ENCODE results near the gene B4GALT1.
A peak's percentile ranks its signal among the peaks of the same experiment; 100 is the strongest.
"Not testable (repeated sequence)": the region's sequence is repeated elsewhere in the genome, so short reads cannot be mapped to it uniquely, and the experiment has no call there.

Gene B4GALT1

DNA sequence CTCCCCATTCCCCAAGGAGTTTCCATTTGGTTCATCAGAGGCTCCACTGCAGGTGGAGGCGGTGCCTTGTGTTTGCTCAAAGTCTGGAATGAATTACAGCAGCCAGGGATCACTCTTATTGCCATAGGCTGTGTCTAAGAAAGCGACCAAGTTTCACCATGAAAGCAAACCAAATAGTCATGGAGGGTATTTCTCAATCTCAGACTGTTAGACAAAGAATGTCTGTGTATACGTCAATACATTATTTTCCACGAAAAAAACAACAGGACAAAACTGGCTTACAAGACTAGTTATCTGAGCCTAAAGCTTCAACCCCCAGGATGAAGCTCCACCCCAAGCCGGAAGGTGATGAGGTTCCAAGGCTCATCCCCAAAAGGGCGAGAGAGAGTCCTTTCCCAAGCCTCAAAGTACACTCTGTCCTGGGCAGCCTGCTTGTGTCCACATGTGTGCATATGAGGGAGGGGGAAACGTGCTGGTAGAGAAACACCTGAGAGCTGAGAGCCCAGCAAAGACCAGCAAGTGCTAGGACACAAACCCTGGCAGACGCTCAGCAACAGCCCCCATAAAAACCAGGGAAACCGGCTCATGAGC is 4.3 kb downstream of the B4GALT1 start:
- no peak for DNase-seq (ENCODE audit: low read depth in 2 of 2)

DNA sequence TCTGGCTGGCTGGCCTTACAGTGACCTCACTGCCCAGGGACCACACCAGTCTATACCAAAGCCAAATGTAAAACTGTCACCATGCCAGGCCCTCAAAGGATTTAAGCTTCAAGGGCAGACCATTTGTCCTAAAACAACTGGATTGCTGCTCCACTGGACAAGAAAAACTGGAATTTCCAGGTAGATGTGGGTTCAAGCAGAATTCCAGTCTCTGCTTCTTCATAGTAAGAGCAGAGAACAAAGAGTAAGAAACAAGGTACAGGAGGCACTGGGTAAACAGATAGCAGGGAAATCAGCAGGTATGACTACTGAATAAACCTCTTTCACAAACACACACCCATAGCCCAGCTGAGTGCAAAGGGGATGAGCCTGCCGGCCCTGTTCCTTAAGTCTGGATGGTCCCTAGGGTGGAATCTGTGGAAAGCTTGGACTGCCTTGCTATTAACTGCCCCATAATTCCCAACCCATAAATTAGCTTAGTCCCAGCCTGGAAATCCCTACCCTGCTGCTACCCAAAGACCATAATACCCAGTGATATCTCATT is 5.5 kb downstream of the B4GALT1 start:
- DNase-seq (ENCODE audit: low read depth in 2 of 2) = no peak

DNA sequence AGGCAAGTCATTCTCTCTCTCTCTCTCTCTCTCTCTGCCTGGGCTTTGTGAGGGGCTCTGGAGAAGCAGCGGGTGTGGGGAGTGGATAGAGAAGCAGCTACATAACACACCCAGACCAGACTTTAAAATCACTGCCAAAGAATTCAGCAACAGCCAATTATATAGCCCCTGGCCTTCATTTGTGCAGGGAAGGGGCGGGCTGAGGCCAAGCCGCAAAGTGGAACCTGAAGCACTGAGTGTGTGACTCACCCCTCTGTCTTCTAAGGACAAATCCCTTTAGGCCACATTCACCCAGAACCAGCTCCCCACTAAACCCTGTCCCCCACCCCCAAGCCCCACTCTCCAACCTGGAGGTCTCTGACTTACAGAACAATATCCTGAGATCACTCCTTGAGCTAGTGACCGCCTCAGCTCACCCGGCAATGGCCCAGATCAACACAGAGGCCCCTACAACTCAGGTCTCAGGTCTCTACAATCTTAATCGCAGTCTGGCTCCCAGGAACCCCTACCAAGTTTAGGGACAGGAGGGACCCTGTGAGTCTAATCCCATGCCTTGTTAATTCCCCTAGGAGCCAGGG is 6.0 kb downstream of the B4GALT1 start:
- no peak for DNase-seq (ENCODE audit: low read depth in 2 of 2)

- DNase-seq (ENCODE audit: low read depth in 2 of 2) = not testable (repeated sequence)
Observed at GRCh38 chr9:33160446-33160845, 6.7 kb downstream of the B4GALT1 start.

DNA sequence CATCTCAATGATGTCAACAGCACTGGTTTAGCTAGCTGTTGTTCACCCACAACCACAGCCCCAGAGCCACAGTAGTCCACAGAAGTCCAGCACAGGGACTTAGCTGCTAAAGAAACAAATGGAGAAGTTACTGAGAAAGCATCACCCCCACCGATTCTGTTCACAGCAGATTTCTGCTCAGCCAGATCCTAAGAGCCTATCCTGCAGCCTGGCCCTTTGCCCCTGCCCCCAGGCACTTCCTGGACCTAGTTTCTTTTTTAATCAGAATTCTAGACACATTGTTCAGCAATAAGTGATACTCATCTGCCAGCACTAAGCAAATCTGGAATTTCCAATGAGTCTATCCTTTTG is 7.4 kb downstream of the B4GALT1 start:
- DNase-seq (ENCODE audit: low read depth in 2 of 2) = peak in 1 of 2 donors; percentile 37

DNA sequence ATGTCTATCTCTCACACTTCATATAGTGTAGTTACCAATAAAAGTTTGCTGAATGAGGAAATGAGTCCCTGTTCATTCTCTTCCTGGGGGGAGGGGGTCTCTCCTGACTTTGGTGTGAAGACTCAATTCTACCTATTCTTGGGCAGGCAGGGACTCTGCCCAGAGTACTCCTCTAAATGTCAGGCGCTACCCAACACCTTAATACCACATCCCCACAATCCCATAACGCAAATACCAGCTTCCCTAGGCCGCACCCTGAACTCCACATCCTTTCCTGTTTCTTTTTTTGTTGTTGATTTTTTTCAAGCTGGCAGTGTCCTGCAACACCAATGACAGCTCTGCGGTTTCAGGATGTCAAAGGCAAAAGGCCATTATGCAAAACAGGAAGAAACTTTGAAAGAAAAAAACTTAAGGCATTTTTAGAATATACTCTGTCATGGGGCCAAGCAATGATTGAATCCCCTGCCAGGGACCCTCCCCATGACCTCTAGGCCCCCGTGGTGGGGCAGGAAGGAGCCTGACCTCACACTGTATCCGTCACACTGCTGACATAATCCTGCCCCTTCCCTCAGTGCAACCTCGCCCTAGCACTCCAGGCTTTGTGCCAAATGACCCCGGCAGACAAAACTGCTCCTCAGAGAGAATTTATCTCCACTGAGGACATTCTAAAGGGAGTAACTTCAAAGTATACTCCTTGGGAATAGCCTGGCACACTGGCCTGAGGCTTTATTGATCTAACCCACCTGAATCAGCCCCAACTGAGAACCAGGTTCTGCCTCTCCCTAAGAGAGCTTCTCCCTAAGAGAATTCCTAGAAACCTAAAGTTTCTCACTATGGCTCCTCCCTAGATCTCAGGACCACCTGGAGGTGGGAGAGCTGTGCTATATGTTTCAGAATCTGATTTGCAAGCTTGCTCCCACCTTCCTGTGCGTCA is 8.0 kb downstream of the B4GALT1 start:
- DNase-seq (ENCODE audit: low read depth in 2 of 2) = no peak

DNA sequence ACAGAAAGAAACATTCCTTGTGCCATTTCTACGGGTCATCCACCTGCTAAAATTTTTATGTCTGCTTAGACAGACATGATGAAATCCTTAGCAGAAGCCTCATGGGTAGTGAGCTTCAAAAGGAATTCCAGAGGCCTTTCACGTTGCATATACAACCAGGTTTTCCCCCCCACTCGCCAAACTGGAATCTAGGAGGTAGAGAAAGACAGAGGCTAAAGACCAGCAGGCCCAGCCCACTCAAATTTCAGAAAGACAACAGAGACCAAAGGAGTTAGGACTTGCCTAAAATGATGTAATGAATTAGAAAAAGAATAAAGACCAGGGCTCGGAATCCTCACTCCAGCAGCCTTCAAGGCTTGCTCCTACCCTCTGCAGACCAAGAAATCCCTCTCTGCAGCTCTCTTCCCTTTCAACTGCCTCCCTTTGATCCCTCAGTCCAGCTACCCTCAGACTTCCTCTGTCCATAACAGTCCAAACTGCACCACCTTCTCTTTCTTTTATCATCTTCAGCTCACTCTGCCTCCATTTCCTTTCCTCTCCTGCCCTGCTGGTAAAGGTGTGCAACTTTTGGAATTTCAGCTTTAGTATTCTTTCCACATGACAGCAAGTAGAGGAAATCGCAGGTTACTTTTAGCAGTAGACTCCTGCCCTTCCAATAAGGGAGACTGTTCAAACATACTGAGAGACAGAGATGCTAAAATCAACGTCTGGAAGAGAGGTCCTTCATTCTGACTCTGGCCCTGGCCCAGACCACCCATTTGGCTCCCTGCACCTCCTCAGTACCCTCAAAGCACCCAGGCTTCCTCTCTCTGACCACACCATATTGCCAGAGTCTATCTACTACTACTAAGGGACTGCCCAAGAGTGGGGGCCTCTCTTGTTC is 8.9 kb downstream of the B4GALT1 start:
- DNase-seq (ENCODE audit: low read depth in 2 of 2) = no peak

DNA sequence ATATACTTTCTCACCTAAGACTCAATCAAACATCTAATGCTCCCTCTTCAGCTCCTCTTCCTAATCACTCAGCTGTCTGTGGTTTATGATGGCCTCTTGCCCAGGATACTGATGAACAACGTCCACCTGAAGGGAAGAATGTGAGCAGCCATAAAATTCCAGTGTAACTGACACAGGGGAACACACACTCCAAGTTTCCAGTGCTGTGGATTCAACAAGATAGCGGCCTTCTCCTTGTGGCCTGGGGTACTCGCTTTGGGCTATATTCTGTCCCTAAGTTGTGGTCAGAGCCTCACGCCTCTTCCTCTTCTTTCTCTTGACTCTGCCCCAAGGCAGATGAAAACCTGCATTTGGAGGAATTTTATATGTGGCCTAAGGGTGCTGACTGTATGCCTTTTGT is 11.7 kb downstream of the B4GALT1 start:
- no peak for DNase-seq (ENCODE audit: low read depth in 2 of 2)

DNA sequence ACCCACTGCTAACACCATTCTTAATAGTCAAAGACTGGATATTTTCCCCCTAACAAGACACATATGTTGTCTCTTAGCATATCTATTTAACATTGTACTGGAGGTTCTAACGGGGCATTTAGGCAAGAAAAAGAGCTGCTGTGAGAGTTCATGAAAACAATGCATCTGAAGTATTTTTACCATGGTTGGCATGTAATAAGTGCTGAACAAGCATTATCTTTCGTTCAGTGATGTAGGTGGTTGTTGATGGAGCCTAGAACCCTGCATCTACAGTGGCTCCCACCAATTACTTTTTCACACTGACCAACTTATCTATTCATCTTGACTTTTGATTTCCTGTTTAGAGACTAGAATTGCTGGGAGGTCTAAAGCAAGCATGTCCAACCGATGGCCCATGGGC is 12.8 kb downstream of the B4GALT1 start:
- DNase-seq (ENCODE audit: low read depth in 2 of 2) = no peak

DNA sequence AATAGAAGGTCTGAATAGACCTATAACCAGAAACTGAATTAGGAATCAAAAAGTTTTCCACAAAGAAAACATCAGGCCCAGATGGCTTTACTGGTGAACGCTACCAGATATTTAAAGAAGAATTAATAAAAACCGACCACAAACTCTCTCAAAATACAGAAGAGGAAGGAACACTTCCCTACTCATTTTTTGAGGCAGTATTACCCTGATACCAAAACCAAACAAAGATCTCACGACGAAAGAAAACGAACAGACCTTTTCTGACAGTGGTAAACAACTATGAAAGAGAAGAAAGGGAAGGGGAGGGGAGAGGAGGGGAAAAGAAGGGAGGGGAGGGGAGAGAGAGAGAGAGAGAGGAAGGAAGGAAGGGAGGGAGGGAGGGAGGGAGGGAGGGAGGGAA is 13.5 kb downstream of the B4GALT1 start:
- DNase-seq (ENCODE audit: low read depth in 2 of 2) = no peak

DNA sequence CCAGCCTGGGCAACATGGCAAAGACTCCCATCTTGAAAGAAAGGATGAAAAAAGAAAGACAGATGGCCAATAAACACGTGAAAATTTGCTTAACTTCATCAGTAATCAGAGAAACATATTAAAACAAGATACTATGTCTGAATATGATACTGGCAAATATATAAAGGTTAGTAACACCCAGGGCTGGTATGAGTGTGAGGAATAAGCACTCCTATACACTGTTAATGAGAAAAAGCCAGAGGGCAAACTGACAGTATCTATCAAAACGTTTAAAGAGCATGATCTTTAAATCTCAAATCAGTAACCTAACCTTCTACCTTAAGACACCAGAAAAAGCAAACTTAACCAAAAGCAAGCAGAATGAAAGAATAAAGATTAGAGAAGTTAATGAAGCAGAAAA is 14.1 kb downstream of the B4GALT1 start:
- no peak for DNase-seq (ENCODE audit: low read depth in 2 of 2)

DNA sequence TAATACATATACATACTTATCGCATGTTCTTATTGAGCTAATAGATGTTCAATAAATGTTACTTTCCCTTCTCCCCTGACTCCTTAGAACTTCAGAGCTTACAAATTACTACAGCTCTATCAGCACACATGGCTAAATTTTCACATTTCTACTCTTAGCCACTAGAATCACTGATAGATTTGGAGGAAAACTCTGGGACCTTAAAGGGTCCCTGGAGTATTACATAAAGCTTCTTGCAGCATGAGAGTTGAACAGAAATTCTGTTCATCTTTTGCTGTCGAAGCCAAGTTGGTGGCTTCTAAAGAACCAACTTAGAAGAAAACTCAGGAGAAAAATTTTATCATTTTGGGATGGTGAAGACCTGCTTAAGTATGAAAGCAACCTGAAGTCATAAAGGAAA is 15.5 kb downstream of the B4GALT1 start:
- no peak for DNase-seq (ENCODE audit: low read depth in 2 of 2)

- DNase-seq (ENCODE audit: low read depth in 2 of 2) = no peak
Observed at GRCh38 chr9:33151007-33151557, 16.1 kb downstream of the B4GALT1 start.

DNA sequence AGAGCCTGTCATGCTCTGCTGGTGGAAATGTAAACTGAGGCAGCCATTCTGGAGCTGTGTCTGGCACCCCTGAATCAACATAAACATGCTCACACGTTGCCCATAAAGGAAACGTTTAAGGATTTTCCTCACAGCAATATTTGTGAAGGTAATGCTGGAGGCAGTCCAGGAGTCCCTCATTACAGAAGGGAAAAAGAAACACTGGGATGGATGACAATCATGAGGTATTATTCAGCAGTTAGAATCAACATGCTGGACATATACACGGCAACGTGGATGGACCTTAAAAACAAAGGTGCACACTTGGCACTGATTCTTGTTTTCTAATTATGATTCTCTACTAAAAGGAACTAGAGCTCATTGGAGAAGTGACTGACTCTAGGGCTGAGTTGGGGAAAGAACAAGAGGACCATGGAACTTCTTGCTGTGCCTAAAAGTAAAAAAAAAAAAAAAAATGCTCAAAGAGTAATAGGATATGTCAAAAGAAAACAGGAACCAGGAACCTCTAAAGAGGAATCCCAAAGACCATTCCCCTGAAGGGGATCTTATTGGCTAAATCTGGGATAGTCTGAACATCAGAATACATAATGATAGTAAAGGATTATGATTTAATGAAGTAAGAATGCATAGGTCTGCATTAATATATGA is 18.6 kb downstream of the B4GALT1 start:
- DNase-seq (ENCODE audit: low read depth in 2 of 2) = no peak

DNA sequence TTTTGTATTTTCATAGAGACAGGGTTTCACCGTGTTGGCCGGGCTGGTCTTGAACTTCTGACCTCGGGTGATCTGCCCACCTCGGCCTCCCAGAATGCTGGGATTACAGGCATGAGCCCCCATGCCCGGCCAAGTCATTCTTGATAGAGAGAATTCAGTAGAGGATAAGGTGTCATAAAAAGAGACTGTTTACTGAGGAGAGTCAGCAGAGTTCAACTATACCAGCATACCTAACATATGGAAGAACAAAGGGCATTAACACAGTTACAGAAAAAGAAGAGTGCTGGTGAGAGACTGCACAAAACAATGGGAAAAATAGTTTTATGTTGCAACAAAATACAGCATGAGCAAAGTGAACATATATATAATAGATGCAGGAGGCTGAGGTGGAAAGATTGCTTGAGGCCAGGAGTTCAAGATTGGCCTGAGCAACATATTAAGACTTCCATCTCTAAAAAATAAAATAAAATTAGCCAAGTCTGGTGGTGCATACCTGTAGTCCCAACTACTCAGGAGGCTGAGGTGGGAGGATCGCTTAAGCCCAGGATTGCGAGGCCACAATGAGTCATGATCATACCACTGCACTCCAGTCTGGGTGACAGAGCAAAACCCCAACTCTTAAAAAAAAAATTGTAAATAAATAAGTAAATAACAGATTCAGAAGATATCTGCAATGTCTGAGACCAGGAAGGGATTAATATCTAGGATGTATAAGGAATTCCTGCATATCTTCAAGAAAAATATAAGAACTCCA is 19.5 kb downstream of the B4GALT1 start:
- no peak for DNase-seq (ENCODE audit: low read depth in 2 of 2)

- no peak for DNase-seq (ENCODE audit: low read depth in 2 of 2)
Observed at GRCh38 chr9:33146298-33146697, 20.8 kb downstream of the B4GALT1 start.

DNA sequence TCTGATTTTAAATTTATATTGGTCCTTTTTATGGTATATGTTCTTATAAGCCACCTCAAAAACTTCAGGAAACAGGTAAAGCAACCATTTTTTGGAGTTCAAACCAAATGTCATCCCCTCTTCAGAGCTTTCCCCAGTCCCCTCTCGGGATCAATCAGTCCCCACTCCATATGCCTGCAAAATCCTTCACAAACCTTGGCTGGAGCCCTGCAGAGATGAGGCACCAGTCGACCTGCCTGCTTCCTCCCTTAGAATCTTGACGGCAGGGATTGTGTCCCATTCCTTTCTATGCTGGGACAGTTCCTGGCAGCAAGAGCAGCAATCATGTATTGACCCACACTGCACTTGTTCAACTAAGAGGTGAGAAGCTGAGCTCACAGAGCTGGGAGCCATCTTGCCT is 22.6 kb downstream of the B4GALT1 start:
- no peak for DNase-seq (ENCODE audit: low read depth in 2 of 2)

GRCh38 chr9:33143241-33143661 is 23.9 kb downstream of the B4GALT1 start:
- DNase-seq (ENCODE audit: low read depth in 2 of 2) = no peak

- DNase-seq (ENCODE audit: low read depth in 2 of 2) = no peak
Observed at GRCh38 chr9:33142535-33142934, 24.6 kb downstream of the B4GALT1 start.

All from stimulated activated CD4-positive, alpha-beta T cell treated with anti-CD3 and anti-CD28 coated beads, Interleukin-1b, Interleukin-23, amount 100 ng/mL, for 4 hours (primary cell).